ENCODE measurements around the gene ACADSB.

The ACADSB gene

GRCh38 chr10:123038782-123039631, 30.2 kb downstream of the ACADSB start:
- H3K27ac ChIP-seq: no peak overlapping the region
- DNase-seq: no peak

GRCh38 chr10:123039632-123039930, 30.8 kb downstream of the ACADSB start:
- no peak for TF ChIP-seq CTCF (IDR thresholded peaks at IDR 0.05)
- intact Hi-C loops (cut with DNase I; ENCODE audit: low total_unique reads): no loop called here
- no peaks in the 10 kb centered on the region for H3K27me3 ChIP-seq
- no peaks in the 10 kb centered on the region for H3K9me3 ChIP-seq
- H3K27ac ChIP-seq: no peak overlapping the region
- no peak overlapping the region for H3K4me3 ChIP-seq
- peaks cover 37 to 68% (median 47%) of the 10 kb centered on the region in 3 donors for H3K36me3 ChIP-seq
- DNase-seq: no peak
- no peaks in the 10 kb centered on the region for H3K4me1 ChIP-seq

More at GRCh38 chr10:123038782-123039631, 30.2 kb downstream of the ACADSB start:
- Histone ChIP-seq H3K4me3 (no peak overlapping the region), H3K27me3 (no peaks in the 10 kb centered on the region), H3K4me1 (no peaks in the 10 kb centered on the region), H3K36me3 (peaks cover 34 to 67% (median 41%) of the 10 kb centered on the region in 3 donors), H3K9me3 (no peaks in the 10 kb centered on the region)
- intact Hi-C loops (cut with DNase I; ENCODE audit: low total_unique reads): no loop called here
- TF ChIP-seq CTCF (IDR thresholded peaks at IDR 0.05): no peak

GRCh38 chr10:123042708-123043408, 34.1 kb downstream of the ACADSB start:
- no peak overlapping the region for H3K27ac ChIP-seq
- H3K36me3 ChIP-seq: peaks cover 27 to 60% (median 35%) of the 10 kb centered on the region in 3 donors
- H3K9me3 ChIP-seq: no peaks in the 10 kb centered on the region
- no peak for TF ChIP-seq CTCF (IDR thresholded peaks at IDR 0.05)
- intact Hi-C loops (cut with DNase I; ENCODE audit: low total_unique reads): no loop called here
- DNase-seq: no peak
- H3K4me3 ChIP-seq: no peak overlapping the region
- no peaks in the 10 kb centered on the region for H3K4me1 ChIP-seq
- H3K27me3 ChIP-seq: no peaks in the 10 kb centered on the region

GRCh38 chr10:123043409-123043925, 34.7 kb downstream of the ACADSB start:
- H3K36me3 ChIP-seq: peaks cover 32 to 66% (median 34%) of the 10 kb centered on the region in 3 donors
- no peaks in the 10 kb centered on the region for H3K4me1 ChIP-seq
- no peak overlapping the region for H3K4me3 ChIP-seq
- no peaks in the 10 kb centered on the region for H3K27me3 ChIP-seq
- DNase-seq: no peak
- peak; percentile 38 to 42 for TF ChIP-seq CTCF (IDR thresholded peaks at IDR 0.05)
- no peak overlapping the region for H3K27ac ChIP-seq
- no peaks in the 10 kb centered on the region for H3K9me3 ChIP-seq
- intact Hi-C loops (cut with DNase I; ENCODE audit: low total_unique reads): no loop called here

- Histone ChIP-seq H3K9me3 (no peaks in the 10 kb centered on the region), H3K4me3 (no peak overlapping the region), H3K36me3 (peaks cover 34 to 67% (median 36%) of the 10 kb centered on the region in 3 donors), H3K27me3 (no peaks in the 10 kb centered on the region), H3K4me1 (no peaks in the 10 kb centered on the region), H3K27ac (no peak overlapping the region)
- no peak for DNase-seq
- TF ChIP-seq CTCF (IDR thresholded peaks at IDR 0.05): no peak
- intact Hi-C loops (cut with DNase I; ENCODE audit: low total_unique reads): no loop called here
These were observed 35.6 kb downstream of the ACADSB start for GRCh38 chr10:123044391-123044790.

All from tibial artery (tissue), 4 donors.